ENCODE data around the gene SH3TC1. TPM values are rescaled to one million over a fixed set of nuclear protein-coding genes. Genes with fewer than 3 reads are reported as not detected.

SH3TC1 gene
- total and polyA plus RNA-seq, 5 experiments from 2014 or later: 3.7 to 17.4 (median 6.5) TPM

DNA sequence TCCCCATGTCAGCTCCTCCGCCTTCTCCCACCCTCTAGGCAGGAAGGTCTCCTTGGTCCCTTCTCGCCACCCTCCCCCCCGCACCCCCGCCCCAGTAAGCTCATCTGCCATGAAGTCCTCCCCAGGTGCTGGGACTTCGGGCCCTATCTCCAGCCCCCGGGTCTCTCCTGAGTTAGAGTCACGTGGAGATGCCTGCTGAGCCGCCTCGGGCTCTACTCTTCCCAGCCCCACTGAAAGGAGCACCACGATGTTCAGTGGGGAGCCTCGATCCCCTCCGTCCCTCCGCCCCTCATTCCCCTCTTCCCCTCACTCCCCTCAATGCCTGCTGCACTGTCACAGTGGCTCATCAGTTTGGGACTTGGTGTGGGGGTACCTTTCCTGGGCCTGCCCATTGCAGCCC lies 74.4 kb downstream of the SH3TC1 start:
- no peaks in the 10 kb centered on the region for H3K36me3 Mint-ChIP-seq
- H3K27me3 Mint-ChIP-seq: peaks cover 7 to 48% (median 39%) of the 10 kb centered on the region in 5 donors
- POLR2A ChIA-PET: interaction anchor here (0.6 kb wide), 1 partner anchor 467 kb away, joined by 3 read pairs; no protein-coding TSS in a partner anchor
- H3K9me3 Mint-ChIP-seq: no peaks in the 10 kb centered on the region
- peak overlapping the region in 1 of 10 donors; percentile 36 for H3K27ac Mint-ChIP-seq
- no peak for DNase-seq
- no peak overlapping the region for H3K4me3 Mint-ChIP-seq
- peaks cover 0 to 4% (median 1%) of the 10 kb centered on the region in 4 donors for H3K4me1 Mint-ChIP-seq
- no peak for ATAC-seq

DNA sequence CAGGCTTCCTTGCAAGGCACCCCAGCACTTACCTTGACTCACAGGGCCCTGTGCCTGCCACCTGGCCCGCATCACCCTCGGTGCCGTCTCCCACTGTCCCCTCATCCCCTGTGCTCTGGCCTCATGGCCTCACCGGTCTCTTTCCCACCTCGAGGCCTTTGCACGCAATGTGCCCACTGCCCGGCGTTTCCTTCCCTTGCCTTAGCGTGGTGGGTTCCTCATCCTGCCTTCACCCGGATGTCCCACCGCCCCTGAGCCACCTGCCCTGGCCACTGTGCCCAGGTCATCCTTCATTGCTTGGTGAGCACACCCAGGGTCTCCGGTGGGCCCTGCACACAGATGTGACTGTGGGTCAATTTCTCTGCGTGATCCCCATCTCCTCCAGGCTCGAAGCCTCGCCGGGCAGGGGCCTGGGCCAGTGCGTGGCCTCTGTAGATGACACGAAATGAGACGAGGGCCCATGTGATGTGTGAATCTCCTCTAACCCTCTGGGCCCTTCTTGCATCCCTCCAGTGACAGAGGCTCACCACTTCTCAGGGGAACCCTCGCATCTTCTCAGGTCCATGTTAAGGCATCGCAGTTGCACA lies 75.1 kb downstream of the SH3TC1 start:
- H3K27ac Mint-ChIP-seq: peak overlapping the region in 1 of 10 donors; percentile 36
- ATAC-seq (no peak), DNase-seq (no peak)
- no peaks in the 10 kb centered on the region for H3K9me3 Mint-ChIP-seq
- no peaks in the 10 kb centered on the region for H3K36me3 Mint-ChIP-seq
- POLR2A ChIA-PET: no interaction called here
- no peak overlapping the region for H3K4me3 Mint-ChIP-seq
- H3K4me1 Mint-ChIP-seq: peaks cover 0 to 4% (median 2%) of the 10 kb centered on the region in 4 donors
- H3K27me3 Mint-ChIP-seq: peaks cover 2 to 42% (median 32%) of the 10 kb centered on the region in 5 donors

- H3K4me3 Mint-ChIP-seq: no peak overlapping the region
- ATAC-seq (no peak), DNase-seq (no peak)
- H3K27ac Mint-ChIP-seq: no peak overlapping the region
- no peaks in the 10 kb centered on the region for H3K36me3 Mint-ChIP-seq
- no peaks in the 10 kb centered on the region for H3K9me3 Mint-ChIP-seq
- POLR2A ChIA-PET: no interaction called here
- H3K27me3 Mint-ChIP-seq: peaks cover 2 to 42% (median 31%) of the 10 kb centered on the region in 5 donors
- H3K4me1 Mint-ChIP-seq: peaks cover 0 to 6% (median 4%) of the 10 kb centered on the region in 4 donors
Measured at GRCh38 chr4:8274765-8275547, 75.9 kb downstream of the SH3TC1 start.

DNA sequence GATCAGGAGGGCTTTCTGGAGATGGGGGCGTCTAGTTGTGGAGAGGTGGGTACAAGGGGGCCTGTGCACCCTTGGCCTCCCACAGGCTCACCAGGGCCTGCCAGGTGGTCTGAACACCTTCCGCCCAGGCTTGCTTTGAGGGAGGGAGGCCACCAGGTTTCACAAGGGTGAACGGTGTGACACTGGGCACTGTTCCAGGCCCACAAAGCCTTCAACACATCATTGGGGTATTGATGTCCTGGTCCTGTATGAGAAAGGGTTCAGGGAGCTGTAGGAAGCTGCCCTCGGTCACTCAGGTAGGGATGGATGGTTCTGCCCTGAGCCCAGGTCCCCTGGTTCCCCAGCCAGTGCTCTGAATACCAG lies 76.4 kb downstream of the SH3TC1 start:
- H3K36me3 Mint-ChIP-seq: no peaks in the 10 kb centered on the region
- H3K9me3 Mint-ChIP-seq: no peaks in the 10 kb centered on the region
- DNase-seq (no peak), ATAC-seq (no peak)
- POLR2A ChIA-PET: no interaction called here
- peaks cover 0 to 6% (median 4%) of the 10 kb centered on the region in 4 donors for H3K4me1 Mint-ChIP-seq
- H3K27ac Mint-ChIP-seq: no peak overlapping the region
- peaks cover 2 to 38% (median 30%) of the 10 kb centered on the region in 5 donors for H3K27me3 Mint-ChIP-seq
- no peak overlapping the region for H3K4me3 Mint-ChIP-seq

DNA sequence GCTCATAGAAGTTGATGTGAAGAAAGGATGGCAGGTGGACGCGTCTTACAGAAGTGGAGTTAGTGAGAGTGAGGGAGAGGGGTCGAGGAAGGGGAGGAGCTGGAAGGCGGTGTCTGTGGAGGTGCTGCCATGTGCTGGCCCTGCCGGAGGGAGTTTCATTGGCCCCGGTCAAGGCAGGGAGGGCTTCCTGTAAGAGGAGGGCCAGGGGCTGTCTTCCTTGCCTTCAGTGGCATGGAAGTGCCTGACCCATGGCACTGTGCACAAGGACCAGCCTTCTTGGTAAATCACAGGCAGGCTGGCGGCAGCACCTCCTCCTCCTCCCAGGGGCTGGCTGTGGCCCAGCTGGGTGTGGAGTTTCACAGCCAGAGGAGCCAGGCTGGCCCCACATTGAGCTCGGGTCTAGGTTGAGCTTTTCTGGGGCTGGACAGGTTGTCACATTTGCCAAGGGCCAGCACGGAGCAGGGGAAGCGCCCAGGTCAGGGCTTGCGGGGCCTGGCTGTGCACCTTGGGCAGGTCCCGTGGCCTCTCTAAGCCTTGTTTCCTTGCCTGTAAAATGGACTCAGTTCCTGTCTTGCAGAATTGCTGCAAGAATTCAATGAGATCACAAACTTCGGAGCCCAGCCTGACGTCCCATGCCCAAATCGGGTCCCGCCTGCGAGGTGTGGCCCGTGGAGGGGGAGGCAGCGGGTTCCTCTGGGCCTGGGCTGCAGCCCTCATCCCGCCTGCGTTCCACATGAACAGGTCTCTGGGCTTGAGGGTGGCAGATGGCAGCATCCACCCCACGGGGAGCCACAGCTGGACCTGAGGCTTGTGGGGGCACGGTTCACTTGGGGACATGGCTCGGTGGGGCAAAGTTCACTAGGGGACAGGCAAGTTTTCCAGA lies 77.5 kb downstream of the SH3TC1 start:
- Mint-ChIP-seq H3K4me3 (no peak overlapping the region), H3K27ac (peak overlapping the region in 1 of 10 donors; percentile 36), H3K27me3 (peaks cover 0 to 27% (median 23%) of the 10 kb centered on the region in 5 donors), H3K36me3 (no peaks in the 10 kb centered on the region), H3K9me3 (no peaks in the 10 kb centered on the region), H3K4me1 (peaks cover 0 to 6% (median 3%) of the 10 kb centered on the region in 4 donors)
- ATAC-seq (no peak), DNase-seq (peak in 1 of 10 donors; percentile 32)
- POLR2A ChIA-PET: no interaction called here

GRCh38 chr4:8277356-8278008 lies 78.4 kb downstream of the SH3TC1 start:
- peak in 1 of 10 donors; percentile 60 for DNase-seq
- Mint-ChIP-seq H3K9me3 (no peaks in the 10 kb centered on the region), H3K27ac (no peak overlapping the region), H3K27me3 (peaks cover 0 to 19% (median 15%) of the 10 kb centered on the region in 5 donors), H3K36me3 (no peaks in the 10 kb centered on the region), H3K4me1 (peaks cover 0 to 6% (median 3%) of the 10 kb centered on the region in 4 donors), H3K4me3 (no peak overlapping the region)
- no peak for ATAC-seq
- POLR2A ChIA-PET: no interaction called here

DNA sequence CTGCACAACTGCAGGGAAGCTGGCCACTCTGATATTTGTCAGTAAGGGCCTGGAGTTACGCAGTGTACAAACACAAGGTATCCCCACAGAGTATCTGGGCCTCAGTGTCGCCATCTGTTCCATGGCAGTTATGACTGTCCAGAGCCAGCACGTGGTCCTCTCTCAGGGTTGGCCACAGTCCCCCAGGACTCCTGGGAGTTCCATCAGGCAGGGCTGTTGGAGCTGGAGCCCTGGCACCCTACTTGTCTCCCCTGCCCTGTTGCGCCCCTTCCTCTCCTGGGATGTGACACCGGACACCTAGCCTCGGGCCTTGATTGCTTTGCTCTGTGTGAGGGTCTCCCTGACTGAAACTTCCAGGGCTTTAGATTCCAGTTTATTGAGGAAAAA lies 78.9 kb downstream of the SH3TC1 start:
- no peak overlapping the region for H3K4me3 Mint-ChIP-seq
- no peak for ATAC-seq

GRCh38 chr4:8278421-8279287 lies 79.6 kb downstream of the SH3TC1 start:
- Mint-ChIP-seq H3K9me3 (no peaks in the 10 kb centered on the region), H3K4me1 (peaks cover 0 to 7% (median 5%) of the 10 kb centered on the region in 4 donors), H3K4me3 (no peak overlapping the region), H3K27me3 (peaks cover 0 to 12% (median 12%) of the 10 kb centered on the region in 5 donors), H3K36me3 (no peaks in the 10 kb centered on the region), H3K27ac (peak overlapping the region in 1 of 10 donors; percentile 59)
- ATAC-seq (no peak), DNase-seq (peak in 1 of 10 donors; percentile 45)
- POLR2A ChIA-PET: no interaction called here

More for the DNA sequence above, 78.9 kb downstream of the SH3TC1 start:
- Mint-ChIP-seq H3K27ac (no peak overlapping the region), H3K9me3 (no peaks in the 10 kb centered on the region), H3K4me1 (peaks cover 0 to 6% (median 5%) of the 10 kb centered on the region in 4 donors), H3K36me3 (no peaks in the 10 kb centered on the region), H3K27me3 (peaks cover 0 to 15% (median 15%) of the 10 kb centered on the region in 5 donors)
- POLR2A ChIA-PET: no interaction called here
- DNase-seq: peak in 1 of 10 donors; percentile 45

DNA sequence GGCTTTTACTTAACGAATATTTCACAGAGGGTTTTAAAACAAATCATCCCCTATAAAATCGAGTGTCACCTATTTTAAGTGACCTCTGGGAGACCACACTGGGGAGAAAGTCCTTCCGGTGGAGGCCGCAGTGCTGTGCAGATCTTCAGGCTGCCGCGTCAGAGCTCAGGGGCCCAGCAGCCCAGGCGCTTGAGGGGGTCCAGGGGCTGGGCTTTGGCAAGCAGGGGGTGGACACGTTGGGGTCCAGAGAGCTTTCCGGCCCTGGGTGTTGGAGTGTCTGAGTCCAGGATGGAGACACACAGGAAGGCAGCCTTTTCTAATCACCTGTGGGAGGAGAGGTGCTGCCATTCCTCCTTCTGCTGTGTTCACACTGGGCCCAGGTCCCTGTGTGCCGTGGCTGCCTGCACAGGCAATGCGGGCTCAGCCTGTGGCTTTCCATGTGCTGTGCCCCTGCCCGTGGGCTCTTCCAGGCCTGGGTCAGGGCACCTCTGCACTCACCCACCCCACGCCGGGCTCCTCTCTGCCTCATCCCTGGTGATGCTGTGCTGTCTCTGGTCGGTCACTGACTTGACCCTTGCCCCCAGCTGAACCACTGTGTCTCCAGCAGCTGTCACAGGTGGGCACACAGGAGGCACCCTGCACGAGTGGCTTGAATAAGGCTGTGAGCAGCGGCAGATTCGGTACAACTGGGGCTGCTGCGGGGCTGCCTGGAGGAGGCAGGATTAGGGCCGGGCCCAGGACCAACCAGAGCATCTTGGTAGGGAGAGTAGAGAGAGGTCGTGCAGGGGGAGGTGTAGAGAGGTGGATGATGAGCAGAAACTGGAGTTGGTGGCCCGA lies 80.4 kb downstream of the SH3TC1 start:
- H3K27me3 Mint-ChIP-seq: peaks cover 0 to 4% (median 3%) of the 10 kb centered on the region in 5 donors
- ATAC-seq (no peak), DNase-seq (peak in 1 of 10 donors; percentile 49)
- no peak overlapping the region for H3K27ac Mint-ChIP-seq
- H3K4me1 Mint-ChIP-seq: peaks cover 0 to 7% (median 5%) of the 10 kb centered on the region in 4 donors
- no peaks in the 10 kb centered on the region for H3K36me3 Mint-ChIP-seq
- no peaks in the 10 kb centered on the region for H3K9me3 Mint-ChIP-seq
- H3K4me3 Mint-ChIP-seq: no peak overlapping the region
- POLR2A ChIA-PET: no interaction called here

DNA sequence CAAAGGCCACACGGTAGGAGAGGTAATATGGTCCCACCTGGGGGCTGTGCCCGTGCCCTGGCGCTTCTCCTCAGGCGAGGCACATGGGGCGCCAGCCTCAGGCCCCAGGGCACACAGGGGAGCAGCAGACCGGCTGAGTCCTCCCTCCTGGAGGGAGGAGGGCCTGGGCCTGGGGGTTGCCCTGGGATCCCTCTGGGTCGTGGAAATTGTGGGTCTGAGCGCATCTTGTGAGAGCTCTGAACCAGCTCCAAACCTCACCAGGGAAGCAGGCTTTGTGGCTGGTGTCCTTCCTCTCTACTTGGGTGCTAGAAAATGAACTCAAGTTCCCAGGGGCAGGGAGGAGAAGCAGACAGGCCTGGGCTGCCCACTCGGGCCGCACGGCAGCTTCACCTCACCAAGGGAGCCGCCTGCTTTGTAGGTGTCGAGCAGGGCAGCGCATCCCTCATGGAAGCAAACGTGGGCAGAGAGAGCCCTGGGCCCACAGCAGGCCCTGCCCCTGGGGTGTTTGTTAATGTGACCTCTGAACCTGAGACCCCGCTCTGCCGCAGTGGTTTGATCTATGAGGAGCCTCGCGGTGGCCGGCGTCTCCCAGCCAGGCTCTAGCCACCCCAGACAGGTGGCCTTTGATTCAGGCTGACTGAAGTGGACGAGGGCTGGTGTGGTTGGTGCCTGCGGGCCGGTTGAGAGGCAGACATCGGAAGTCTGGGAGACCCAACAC lies 81.2 kb downstream of the SH3TC1 start:
- Mint-ChIP-seq H3K4me1 (peaks cover 0 to 7% (median 5%) of the 10 kb centered on the region in 4 donors), H3K27ac (no peak overlapping the region), H3K27me3 (peaks cover 0 to 3% (median 0%) of the 10 kb centered on the region in 5 donors), H3K9me3 (no peaks in the 10 kb centered on the region), H3K4me3 (no peak overlapping the region), H3K36me3 (no peaks in the 10 kb centered on the region)
- ATAC-seq: no peak
- POLR2A ChIA-PET: no interaction called here
- peak in 1 of 10 donors; percentile 34 for DNase-seq

Measured in naive thymus-derived CD8-positive, alpha-beta T cell (primary cell).